HG02763 (cell line): Measurements from ENCODE around the gene WDR6.
"Not testable (repeated sequence)": the region's sequence is repeated elsewhere in the genome, so short reads cannot be mapped to it uniquely, and the experiment has no call there.

Experiments used
- ATAC-seq: cut with Tn5 transposase; IDR thresholded peaks from one replicate; pipeline ENCODE4 v1.9.1; 2021; ENCODE audit warnings: mild to moderate bottlenecking, moderate library complexity; ENCODE audit not compliant: unreplicated experiment

WDR6 gene

DNA sequence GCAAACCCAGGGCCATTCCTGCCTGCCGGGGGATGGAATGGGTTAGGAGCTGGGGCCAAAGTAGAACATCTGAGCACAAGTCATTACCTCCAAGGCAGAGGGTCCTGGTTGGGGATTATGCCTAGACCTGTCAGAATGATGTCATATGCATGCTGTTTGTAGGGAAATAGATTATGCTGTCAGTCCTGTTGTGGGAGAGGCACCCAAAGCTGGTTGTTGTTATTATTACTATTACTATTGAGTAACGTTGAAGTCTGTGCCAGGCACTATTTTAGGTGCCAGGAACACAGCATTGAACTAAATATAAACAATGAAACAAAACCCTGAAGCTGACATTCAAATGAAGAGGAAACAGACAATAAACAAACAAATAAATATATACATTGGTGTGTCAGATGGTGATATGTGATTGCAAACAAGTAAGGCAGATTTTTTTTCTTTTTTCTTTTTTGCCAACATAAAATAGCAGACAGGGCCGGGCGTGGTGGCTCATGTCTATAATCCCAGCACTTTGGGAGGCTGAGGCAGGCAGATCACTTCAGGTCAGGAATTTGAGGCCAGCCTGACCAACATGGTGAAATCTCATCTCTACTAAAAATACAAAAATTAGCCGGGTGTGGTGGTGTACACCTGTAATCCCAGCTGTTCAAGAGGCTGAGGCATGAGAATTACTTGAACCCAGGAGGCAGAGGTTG, 15.2 kb upstream of the WDR6 start:
- no peak for ATAC-seq

GRCh38 chr3:48993834-48994233, 13.4 kb upstream of the WDR6 start:
- no peak for ATAC-seq

DNA sequence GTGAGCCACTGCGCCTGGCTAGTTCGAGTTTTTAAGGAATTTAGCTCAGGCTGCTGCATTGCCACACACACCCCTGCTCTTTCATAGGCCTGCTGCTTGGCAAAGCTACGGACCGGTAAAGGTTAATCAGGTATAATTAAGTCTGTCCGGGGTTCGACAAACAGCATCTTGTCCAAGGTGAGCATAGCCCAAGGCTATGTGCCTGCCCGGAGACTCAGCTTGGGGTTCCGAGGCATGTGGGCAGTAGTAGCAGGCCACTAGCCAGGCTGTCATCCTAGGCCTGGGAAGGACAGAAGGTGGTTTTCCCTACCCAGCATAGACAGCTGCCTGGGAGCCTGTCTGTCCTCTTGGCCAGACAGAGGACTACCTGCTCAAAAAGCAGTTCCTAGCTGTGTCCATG, 10.6 kb upstream of the WDR6 start:
- no peak for ATAC-seq

DNA sequence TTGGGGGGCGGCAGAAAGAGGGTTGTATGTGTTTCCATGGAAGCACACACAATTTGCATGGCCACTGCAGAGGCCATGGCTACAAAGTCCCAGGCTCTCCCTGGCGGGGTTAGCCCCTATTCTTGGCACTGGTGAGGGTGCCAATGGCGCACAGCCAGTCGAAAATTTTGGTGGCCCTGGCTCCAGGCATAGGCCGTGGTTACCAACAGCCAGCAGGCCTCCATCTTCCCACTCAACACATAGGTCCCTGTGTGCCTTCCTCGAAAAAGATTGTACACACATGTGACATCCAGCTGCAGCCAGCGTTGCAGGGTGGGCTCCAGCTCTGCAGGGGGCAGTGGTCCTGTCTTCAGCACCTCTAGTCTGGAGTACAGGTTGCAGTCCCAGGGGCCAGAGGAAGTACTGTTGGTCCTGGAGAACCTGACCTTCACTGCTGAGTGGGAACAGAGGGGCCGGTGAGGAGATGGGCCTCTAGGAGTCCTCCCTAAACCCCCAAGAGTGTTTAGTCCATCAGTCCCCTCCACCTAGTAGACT, 10.0 kb upstream of the WDR6 start:
- ATAC-seq = no peak

DNA sequence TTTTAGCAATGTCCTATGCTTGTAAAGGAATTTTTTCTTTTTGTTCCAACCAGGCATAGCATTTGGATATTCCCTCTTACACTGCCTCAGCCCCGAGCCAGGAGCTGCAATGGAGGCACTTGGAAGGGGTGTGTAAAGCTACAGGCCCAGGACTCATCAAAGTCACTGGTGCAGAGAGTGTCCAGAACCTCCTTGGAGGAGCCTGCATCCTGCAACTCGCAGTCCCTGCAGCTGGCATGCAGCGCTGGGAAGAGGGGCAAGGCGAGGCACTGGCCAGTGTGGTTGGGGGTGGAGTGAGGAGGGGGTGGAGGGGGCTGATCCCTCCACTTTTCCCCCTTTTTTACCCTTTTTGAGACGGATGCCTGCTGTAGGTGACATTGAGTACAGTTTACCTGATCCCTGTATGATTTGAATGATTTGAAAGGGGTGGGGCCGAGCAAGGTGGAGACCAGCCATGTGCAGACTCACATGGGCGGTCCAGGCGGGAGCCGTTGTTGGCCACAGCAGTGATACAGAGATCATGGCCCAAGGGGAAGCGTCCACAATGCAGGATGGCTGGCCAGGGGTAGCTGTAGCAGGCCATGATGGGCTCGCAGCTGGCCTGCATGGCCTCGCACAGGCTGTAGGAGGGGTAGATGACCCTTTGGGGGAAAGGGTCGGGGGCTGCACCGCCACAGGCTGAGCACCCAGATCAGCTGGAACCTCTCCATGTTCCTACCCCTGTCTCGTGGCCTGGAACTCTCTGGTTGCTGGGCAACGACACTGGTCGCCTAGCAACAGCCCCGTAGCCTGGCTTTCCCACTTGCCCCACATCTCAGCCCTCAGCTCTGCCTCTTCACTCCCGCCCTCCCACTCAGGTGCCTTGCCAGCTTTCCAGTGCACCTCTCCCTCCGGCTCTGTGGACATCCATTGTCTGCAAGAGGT, 9.2 kb upstream of the WDR6 start:
- no peak for ATAC-seq

- ATAC-seq = no peak
Measured at GRCh38 chr3:48999085-48999858, 7.9 kb upstream of the WDR6 start.

GRCh38 chr3:49001155-49001554, 6.0 kb upstream of the WDR6 start:
- no peak for ATAC-seq

DNA sequence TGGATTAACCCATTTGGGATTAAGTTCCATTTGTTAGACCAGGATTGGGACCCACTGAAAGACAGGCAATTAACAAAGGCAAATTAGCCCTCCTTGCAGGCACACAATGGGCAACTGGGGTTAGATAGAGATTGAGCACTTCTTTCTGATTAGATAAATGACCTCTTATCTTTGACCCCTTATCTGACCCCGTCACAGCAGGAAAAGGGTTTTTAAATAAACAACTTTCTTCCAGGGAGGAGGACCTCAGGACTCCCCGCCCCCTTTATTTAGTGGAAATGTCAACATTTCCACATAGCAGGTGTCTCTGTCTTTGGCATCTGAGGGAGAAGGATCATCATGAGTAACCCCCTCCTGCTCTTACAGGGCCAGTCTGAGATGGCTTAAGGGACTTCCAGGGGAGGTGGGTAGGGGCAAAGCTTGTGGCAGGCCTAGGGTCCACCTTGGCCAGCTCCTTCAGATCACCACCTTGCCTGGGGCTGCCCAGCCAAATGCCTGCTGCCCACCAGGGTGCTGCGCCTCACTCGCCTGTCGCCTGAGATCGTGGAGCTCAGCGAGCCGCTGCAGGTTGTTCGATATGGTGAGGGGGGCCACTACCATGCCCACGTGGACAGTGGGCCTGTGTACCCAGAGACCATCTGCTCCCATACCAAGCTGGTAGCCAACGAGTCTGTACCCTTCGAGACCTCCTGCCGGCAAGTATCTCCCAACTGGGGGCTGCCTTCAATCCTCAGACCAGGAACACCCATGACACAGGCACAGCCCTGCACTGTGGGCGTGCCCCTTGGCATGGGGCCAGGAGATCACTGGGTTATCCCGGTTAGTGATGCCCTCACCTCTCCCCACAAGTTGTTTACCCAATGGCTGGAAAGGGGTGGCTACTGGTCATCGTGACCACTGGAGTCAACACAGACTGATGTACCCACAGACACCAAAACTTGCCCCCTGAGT, 2.6 kb upstream of the WDR6 start:
- ATAC-seq = no peak

GRCh38 chr3:49005303-49005680, 1.9 kb upstream of the WDR6 start:
- ATAC-seq = no peak

DNA sequence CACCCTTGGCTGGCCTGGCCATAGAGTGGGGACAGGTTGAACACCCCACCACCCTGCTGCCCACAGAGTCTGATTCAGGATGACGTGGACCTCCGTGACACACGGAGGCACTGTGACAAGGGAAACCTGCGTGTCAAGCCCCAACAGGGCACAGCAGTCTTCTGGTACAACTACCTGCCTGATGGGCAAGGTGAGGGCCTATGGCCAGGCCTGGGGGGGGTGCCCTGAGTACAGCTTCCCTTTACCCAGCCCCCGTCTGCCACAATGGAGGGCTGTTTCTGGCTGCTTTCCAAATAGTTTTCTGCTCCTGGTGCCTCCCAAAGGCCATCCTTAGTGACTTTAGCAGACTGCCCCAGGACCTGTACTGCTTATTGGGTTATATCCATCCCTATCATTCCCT, 1.2 kb upstream of the WDR6 start:
- no peak for ATAC-seq

DNA sequence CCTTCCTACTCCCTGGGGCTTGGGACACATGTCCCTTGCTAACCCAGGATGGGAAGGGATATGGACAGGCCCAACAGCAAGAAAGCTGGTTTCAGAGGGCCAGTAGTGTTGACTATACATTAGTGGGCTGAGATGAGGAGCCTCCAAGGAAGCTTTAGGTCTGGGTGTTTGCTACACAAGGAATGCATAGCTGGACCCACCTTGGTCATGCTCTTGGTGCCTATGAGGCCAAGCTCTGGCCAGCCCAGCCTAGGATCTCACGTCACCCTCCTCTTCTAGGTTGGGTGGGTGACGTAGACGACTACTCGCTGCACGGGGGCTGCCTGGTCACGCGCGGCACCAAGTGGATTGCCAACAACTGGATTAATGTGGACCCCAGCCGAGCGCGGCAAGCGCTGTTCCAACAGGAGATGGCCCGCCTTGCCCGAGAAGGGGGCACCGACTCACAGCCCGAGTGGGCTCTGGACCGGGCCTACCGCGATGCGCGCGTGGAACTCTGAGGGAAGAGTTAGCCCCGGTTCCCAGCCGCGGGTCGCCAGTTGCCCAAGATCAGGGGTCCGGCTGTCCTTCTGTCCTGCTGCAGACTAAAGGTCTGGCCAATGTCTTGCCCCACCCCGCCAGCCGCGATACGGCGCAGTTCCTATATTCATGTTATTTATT, 653 bp upstream of the WDR6 start:
- ATAC-seq = no peak

DNA sequence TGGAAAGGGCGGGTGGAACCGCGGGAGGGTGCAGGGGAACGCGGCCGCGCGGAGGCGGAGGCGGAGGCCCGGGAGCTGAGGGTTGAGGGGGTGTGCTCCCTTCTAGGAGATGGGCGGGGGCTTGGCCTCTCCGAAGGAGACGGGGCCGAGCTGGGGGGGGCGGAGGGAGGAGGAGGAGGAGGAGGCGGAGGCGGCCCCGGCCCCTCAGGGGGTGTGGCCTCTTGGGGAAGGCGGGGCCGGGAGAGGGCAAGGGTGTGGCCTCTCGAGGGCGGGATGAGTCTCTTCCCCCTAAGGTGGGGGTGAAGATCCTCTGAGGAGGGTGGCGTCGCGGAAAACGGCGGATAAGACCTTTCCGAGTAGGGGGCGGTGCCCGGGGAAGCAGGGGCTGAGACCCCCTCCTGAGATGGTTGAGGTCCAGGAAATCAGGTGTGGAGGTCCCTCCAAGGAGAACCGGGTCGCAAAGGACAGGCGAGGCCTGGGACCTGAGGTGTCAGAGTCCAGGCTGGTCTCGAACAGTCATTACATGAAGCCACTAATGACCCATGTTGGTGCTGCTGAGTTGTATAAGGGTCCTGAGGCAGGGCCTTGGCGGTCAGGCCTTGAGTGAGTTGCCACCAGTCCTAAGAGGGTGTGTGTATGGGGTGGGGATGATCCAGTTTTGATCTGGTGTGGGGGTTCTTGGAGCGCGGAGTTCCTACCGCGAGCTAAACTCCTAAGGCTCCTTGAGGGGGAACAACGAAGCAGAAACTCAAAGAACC, 759 bp downstream of the WDR6 start:
- ATAC-seq = peak; percentile 36

GRCh38 chr3:49008627-49009026, 1.4 kb downstream of the WDR6 start:
- not testable (repeated sequence) for ATAC-seq

- no peak for ATAC-seq
Measured at GRCh38 chr3:49009396-49009795, 2.2 kb downstream of the WDR6 start.

- no peak for ATAC-seq
Measured at GRCh38 chr3:49012441-49013017, 5.3 kb downstream of the WDR6 start.

DNA sequence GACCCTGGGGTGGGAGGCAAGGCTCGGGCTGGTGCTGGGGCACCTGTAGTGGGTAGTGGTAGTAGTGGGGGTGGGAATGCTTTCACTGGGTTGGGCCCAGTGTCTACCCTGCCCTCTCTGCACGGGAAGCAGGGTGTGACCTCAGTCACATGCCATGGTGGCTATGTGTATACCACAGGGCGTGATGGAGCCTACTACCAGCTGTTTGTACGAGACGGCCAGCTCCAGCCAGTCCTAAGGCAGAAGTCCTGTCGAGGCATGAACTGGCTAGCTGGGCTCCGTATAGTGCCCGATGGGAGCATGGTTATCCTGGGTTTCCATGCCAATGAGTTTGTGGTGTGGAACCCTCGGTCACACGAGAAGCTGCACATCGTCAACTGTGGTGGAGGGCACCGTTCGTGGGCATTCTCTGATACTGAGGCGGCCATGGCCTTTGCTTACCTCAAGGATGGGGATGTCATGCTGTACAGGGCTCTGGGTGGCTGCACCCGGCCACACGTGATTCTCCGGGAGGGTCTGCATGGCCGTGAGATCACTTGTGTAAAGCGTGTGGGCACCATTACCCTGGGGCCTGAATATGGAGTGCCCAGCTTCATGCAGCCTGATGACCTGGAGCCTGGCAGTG, 6.0 kb downstream of the WDR6 start:
- ATAC-seq = no peak

GRCh38 chr3:49013738-49014660, 6.8 kb downstream of the WDR6 start:
- no peak for ATAC-seq
